SK-N-MC (cell line): ENCODE data around the gene DST.

Source experiments
- EZH2 ChIP-seq: fragments of 200-600 bp; sonication (generic); IDR thresholded peaks from one replicate; pipeline ENCODE4 v1.6.1; 2017; ENCODE audit warnings: antibody characterized with exemption
- POLR2AphosphoS5 ChIP-seq: IDR thresholded peaks from 2 replicates; pipeline ENCODE4 v1.6.1; 2012; ENCODE audit warnings: mild to moderate bottlenecking, low read depth, low read length, borderline replicate concordance

- TF ChIP-seq POLR2AphosphoS5 (no peak), EZH2 (no peak)
Observed at GRCh38 chr6:56525974-56526789, 116.5 kb downstream of the DST start.
